Measurements from ENCODE around the gene KRTAP12-2.
"Not testable (repeated sequence)": the region's sequence is repeated elsewhere in the genome, so short reads cannot be mapped to it uniquely, and the experiment has no call there.

KRTAP12-2 gene

GRCh38 chr21:44644878-44645277 lies 21.8 kb downstream of the KRTAP12-2 start:
- FAIRE-seq = no peak
- TF ChIP-seq POLR2A (IDR thresholded peaks at IDR 0.05; ENCODE audit: low read depth, low read length) = no peak
- DNase-seq (ENCODE audit: insufficient read length, low spot score) = no peak

GRCh38 chr21:44643741-44644310 lies 22.9 kb downstream of the KRTAP12-2 start:
- DNase-seq (ENCODE audit: insufficient read length, low spot score) (no peak), FAIRE-seq (no peak)
- TF ChIP-seq POLR2A (IDR thresholded peaks at IDR 0.05; ENCODE audit: low read depth, low read length) = no peak

- no peak for TF ChIP-seq POLR2A (IDR thresholded peaks at IDR 0.05; ENCODE audit: low read depth, low read length)
- DNase-seq (ENCODE audit: insufficient read length, low spot score) = no peak
- FAIRE-seq = no peak
These were observed 26.0 kb downstream of the KRTAP12-2 start for GRCh38 chr21:44640761-44641160.

- TF ChIP-seq POLR2A (IDR thresholded peaks at IDR 0.05; ENCODE audit: low read depth, low read length) = no peak
- FAIRE-seq (no peak), DNase-seq (ENCODE audit: insufficient read length, low spot score) (no peak)
These were observed 27.4 kb downstream of the KRTAP12-2 start for GRCh38 chr21:44639331-44639655.

GRCh38 chr21:44638506-44639330 lies 28.0 kb downstream of the KRTAP12-2 start:
- DNase-seq (ENCODE audit: insufficient read length, low spot score); FAIRE-seq: not testable (repeated sequence)

- not testable (repeated sequence) for FAIRE-seq; DNase-seq (ENCODE audit: insufficient read length, low spot score)
These were observed 28.8 kb downstream of the KRTAP12-2 start for GRCh38 chr21:44637851-44638348.

- DNase-seq (ENCODE audit: insufficient read length, low spot score) (no peak), FAIRE-seq (no peak)
- TF ChIP-seq POLR2A (IDR thresholded peaks at IDR 0.05; ENCODE audit: low read depth, low read length) = no peak
These were observed 29.5 kb downstream of the KRTAP12-2 start, which contains the start of gene KRTAP10-10 for GRCh38 chr21:44637018-44637850. Gene KRTAP10-10, plus strand, starts transcription at chr21:44637356. Its CDS starts 62 bp downstream, at chr21:44637418.

- TF ChIP-seq POLR2A (IDR thresholded peaks at IDR 0.05; ENCODE audit: low read depth, low read length) = no peak
- DNase-seq (ENCODE audit: insufficient read length, low spot score) = no peak
- no peak for FAIRE-seq
These were observed 30.3 kb downstream of the KRTAP12-2 start for GRCh38 chr21:44636209-44637017.

- TF ChIP-seq POLR2A (IDR thresholded peaks at IDR 0.05; ENCODE audit: low read depth, low read length) = no peak
- FAIRE-seq = no peak
- no peak for DNase-seq (ENCODE audit: insufficient read length, low spot score)
These were observed 34.7 kb downstream of the KRTAP12-2 start for GRCh38 chr21:44632067-44632466.

- no peak for FAIRE-seq
These were observed 36.3 kb downstream of the KRTAP12-2 start for GRCh38 chr21:44630440-44630839.

GRCh38 chr21:44628707-44629391 lies 37.9 kb downstream of the KRTAP12-2 start:
- no peak for FAIRE-seq
- DNase-seq (ENCODE audit: insufficient read length, low spot score) = no peak
- no peak for TF ChIP-seq POLR2A (IDR thresholded peaks at IDR 0.05; ENCODE audit: low read depth, low read length)

More at GRCh38 chr21:44630440-44630839, 36.3 kb downstream of the KRTAP12-2 start:
- no peak for TF ChIP-seq POLR2A (IDR thresholded peaks at IDR 0.05; ENCODE audit: low read depth, low read length)
- DNase-seq (ENCODE audit: insufficient read length, low spot score) = no peak

GRCh38 chr21:44627831-44628233 lies 38.9 kb downstream of the KRTAP12-2 start:
- not testable (repeated sequence) for FAIRE-seq; DNase-seq (ENCODE audit: insufficient read length, low spot score)

GRCh38 chr21:44627181-44627822 lies 39.4 kb downstream of the KRTAP12-2 start:
- DNase-seq (ENCODE audit: insufficient read length, low spot score); FAIRE-seq: not testable (repeated sequence)
